GM21367 (cell line): ENCODE data around the gene HOXC10.

ENCODE experiments used
- ATAC-seq: cut with Tn5 transposase; IDR thresholded peaks from one replicate; pipeline ENCODE4 v1.9.1; 2021; ENCODE audit not compliant: unreplicated experiment

Gene HOXC10

DNA sequence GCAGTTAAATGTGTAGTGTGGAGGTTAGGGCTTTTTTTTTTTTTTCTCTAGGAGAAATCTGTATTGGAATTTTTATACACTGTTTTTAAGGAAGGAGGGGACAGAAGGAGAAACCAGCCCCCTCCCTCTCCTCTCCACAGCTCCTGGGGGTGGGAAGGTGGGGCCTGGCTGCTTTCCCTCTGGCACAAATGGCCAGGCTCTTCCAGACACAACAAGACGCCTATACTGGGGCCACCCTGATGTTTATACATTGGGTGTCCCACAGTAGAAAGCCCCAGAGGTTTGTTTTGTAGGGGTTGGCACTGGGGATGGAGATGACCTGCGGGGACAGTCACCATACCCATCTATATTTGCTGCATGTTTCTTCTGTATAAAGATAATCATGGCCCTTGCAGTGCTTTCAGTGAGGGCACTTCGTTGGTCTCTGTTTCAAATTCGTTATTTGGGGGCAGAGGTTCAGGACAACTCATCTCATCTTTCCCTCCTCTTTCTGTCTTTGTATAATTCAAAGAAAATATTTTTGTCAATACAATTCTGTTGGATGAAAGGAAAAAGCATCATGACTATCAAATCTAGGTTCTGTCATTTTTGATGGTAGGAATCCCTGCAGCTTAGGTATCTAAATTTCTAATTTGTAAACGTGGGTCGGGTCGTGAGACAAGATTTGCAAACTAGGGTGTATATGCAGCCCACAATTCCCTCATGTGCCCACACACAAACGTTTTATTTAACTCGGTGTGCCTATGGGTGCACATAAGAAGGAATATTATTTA lies 7.9 kb upstream of the HOXC10 start:
- ATAC-seq: no peak

DNA sequence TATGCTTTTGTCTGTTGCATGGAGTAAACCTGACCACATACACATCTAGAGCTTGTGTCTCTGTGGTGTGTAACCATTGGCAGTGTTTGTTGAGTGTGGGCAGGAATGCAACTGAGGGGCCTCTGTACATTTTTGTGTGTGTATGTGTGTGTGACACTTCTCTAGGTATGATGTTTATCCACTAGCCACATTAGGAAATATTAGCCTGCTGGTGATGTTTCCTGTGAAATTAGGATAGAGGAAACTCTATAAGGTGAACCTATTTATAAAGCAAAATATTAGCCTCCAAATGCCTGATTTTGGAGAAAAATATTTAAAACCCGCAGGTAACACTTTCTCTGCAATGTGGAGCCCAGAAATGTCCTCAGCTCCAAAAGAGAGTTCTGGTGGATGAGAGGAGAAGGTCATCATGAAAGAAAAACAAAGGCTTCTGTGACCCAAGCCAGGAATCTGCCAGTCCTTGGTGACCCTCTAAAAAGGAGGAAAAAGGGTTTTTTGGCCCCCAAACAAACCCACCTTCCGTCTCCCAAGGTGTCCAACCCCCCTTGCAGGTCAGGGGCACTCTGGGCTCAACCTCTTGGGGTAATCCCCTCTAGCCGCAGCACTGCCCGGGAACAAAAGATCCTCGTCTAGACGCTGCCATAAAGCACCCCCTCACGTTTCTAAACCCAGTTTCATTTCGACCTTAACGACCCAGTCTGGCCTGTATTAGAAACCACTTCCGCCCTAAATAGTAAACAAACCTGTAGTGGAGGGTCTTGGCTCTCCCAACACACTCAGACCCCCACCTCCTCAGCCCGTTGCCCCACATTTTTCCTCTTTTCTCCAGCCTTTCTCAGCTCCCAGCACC lies 7.1 kb upstream of the HOXC10 start:
- no peak for ATAC-seq

DNA sequence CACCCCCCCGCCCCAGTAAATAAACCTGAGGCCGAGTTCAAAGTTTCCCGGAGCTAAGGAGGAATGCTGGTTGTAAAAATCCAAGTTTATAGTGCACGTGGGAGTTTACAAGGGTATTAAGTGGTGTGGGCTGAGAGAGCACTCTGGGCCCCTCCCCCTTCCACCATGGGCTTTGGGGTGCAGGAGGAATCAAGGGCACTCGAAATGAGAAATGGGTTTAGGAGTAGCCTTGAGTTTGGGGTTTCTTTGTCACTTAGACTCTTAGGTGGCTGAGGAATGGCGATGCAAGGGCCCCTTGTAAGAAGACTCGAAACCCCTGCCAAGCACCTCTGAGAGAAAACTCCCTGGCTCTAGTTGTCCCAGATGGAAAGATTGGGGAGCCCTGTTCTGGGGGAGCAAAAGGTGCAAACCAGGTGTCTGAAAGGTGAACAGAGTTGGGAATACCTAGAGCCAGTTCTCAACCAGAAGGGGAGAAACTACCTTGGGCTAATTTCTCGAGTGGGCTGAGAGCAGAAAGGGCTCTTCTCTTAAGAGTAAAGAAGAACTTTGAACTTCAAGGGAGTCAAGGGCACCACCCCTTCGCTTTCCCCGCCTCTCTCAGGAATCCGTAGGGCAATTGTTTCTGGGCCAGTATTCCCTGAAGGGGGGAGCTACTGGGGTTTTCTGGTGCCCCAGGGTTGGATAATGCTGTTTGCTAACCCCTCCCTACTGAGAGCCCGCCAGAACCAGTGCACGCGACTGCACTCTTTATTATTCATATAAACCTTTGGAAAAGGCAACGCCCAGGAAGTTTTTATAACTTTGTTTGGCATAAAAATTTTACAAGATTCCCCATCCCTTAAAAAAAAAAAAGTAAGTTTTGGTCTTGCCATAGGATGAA lies 6.2 kb upstream of the HOXC10 start:
- no peak for ATAC-seq

DNA sequence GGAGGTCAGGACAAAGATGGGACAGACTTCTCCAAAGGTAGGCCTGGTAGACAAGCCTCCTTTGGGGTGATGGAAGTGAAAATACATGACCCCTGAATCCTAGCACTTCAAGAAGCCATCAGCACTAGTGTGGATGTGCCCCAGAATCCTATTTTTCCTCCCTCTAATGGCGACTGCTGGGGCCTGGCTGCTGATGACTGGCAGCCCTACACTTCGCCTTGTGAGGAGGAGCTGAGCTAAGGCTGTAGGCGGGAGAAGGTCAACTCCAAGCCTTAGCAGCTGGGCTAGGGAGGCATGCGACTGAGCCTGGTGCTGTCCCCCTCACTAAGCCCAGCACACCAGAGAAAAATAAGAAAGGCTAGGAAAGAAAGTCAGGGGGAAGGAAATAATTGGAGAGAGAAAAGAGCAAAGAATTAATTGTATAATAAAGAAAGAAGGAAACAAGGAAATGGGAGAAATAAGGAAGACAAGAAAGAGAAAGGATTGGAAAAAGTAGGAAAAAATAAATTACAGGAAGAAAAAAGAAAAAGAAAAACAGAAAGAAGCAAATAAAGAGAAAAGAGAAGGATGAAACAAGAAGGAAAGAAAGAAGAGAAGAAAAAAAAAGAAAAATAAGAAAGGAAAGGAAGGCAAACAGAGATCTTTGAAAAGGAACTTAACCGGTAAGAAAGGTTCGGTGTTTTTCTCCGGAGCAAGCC lies 4.7 kb upstream of the HOXC10 start:
- ATAC-seq: no peak

DNA sequence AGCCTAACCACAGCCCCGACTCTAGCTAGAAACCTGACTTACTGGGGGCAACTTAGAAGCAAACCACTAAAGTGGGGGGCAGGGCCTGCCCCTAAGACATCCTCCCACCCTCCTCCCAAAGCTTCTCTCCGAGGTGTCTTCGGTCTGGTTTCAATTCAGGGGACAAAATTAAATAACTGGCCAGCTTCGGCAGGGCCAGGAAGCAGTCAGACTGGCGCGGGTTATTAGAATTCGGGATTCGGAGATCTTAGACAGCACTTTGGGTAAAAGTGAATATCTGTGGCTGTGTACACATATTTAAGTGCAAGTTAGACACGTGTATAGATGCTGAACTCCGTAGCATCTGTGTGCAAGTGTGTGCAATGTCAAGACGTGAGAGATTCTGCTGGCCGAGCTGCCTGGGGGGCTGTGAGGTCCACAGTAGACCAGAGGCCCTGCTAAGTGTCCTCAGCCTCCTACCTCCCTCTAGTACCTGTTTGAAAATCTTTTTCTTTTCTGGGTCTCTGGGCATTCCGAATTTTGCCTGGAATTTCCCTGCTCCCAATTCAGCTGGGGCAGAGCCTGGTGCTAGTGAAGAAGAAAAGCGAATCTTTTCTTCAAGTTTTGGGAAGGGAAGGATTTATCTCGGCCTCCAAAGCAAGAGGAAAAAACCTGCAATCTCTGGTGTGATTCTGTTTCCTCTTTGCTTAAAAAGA lies 4.0 kb upstream of the HOXC10 start:
- ATAC-seq: no peak

DNA sequence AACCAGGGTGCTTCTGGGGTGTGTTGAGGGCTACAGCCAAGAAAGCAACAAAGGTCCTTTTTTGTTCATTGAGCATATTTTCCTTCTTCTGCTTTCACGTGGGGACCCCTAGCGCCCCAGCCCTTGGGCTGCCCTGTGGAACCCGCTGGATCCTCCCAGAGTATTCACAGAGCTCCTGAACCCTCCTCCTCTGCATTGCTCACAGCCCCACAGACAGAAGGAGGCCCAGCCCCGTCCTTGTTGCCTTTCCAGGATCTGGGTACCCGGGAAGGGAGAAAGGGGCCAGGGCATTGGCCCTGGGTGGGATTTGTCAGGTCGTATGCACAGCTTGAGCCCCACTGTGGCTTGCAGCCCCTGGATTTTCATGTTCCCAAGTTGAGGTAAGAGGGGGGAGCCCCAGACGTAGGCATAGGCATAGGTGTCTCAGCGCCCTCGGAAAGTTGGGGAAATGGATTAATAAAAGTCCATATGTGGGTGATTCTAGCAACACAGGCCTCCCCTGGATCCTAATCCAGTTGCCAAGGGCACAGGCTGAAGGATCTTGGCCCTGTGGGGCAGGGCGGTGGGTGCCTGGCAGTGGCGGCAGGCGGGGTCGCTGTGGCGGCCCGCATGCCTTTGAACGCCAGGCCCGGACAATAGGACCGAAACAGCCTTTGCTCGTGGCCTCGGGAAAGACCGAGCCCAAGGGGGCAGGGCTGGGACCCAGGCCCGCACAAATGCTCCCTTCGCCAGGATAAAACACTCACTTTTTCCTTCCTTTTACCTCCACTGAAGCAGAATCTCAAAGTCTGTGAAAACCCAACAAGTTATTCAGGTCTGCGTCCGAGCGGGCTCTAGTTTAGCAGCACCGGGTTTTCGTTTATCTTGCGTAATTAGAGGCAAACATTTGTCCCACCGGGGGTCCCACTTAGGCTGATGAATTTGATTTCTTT lies 3.0 kb upstream of the HOXC10 start:
- ATAC-seq: no peak

DNA sequence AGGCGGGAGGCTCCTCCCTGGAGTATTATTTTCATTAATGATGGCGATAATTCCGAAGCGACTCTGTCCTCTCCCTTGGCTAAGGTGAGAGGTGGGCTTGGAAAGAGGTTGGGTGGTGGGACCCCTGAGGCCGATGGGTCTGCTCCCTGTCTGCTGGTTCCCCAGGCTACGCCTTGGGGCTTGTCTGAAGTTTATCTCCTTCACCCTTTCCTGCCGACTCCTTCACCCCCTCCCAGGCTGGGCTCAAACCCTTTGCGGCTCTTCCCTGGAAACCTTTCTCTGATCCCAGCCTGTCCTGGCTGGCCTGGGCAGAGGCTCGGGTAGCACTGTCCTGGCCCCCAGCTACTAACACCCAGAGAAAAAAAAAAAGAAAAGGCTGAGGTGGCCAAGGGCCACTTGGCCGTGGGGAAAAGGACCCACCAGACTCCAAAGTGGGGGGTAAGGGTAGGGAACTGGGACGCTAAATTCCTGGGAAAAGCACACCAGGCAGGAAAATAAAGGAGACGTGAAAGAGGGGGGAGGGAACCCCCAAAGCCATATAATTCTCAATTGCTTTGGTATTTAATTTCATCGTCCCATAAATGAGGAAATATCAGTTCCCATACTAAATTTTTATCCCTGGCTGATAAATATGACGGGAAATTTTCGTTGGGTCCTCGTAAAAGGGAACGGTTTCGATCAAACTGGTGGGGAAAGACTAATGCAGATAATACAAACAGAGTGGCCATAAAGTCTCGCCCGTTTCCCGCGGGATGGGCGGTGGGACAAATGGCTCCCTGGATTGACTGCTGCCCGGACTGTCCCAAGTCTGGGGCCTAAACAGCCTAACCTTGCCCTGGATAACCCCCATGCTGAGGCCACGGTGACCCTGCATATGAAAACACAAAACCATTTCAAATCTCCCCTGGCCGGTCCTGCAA lies 2.0 kb upstream of the HOXC10 start:
- no peak for ATAC-seq

DNA sequence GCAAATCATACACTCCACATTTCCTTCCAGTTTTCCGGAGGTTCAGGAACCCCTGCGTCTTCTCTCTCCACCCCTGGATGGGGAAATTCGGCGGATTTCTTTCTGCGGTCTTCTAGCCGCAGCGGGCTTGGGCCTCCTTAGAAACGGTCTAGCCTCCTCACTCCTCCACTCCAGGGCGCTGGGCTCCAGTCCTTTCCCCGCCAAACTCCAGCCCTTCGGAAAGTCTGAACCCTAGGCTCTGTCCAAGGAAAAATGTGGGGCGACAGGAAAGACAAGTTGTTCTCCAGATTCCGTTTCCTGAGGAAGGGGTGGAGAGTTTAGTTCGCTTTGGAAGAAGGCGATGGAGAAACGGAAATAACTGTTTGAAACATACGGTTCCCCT lies 1.4 kb upstream of the HOXC10 start:
- ATAC-seq: no peak

DNA sequence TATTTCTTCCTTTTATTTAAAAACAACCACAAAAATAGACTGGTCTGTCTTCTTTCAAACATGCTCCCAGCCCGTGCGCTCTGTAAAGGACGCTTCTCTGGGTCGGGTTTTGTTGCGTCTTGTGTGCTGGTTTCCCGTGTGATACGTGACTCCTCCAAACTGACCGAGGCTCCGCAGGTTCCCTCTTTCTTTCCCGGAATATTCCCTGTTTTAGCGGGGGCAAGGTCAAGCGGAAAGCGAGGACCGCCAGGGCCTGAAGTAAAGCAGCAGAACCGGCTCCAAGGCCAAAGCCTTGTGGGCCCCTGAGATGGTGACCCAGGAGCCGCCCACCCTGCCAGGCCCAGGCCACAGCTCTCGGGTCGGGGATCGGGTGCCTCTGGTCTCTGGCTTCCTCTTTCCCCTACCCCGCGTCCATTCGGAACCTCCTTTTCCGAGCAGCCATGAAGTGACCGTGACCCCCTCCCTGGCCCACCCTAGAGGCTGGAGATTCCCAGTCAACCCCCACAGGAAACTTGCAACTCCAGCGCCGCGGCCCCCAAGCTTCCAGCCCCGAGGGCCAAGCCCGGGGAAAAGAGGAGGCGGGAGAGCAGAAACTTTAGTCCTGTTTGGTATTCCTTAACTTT lies 885 bp upstream of the HOXC10 start:
- no peak for ATAC-seq

DNA sequence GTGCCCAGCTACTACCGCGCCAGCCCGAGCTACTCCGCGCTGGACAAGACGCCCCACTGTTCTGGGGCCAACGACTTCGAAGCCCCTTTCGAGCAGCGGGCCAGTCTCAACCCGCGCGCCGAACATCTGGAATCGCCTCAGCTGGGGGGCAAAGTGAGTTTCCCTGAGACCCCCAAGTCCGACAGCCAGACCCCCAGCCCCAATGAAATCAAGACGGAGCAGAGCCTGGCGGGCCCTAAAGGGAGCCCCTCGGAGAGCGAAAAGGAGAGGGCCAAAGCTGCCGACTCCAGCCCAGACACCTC lies 697 bp downstream of the HOXC10 start:
- ATAC-seq: no peak

DNA sequence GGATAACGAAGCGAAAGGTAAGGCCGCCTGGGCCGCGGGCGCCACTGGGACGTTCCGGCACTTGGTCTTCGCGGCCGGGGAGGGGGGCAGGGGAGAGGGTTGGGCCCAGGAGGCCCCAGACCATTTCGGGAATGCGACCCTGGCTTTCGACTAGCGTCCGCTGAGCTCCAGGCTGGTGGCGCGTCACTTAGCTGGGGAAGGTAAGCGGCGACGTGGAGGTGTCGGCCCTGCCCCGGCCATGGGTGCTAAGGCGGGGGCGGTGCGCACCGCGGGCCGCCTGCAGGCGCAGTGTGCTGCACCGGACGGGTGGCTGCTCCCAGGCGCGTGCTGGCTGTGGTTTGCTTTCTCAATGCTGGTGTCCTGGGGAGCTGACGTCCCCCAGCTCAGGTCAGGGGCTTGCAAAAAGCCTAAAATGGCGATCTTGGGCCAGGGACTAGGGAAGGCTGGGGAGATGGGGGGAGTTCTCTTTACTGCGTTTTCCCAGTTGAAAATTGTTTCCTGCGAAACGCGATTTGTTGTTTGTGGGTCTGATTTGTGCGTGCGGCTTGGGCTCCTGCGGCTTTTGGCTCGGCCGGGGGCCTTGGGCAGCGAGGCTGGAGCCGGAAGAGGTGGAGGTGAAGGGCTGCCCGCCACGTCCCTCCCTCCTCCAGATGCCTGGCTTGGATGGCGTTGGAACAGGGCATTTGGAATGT lies 1.2 kb downstream of the HOXC10 start:
- no peak for ATAC-seq

DNA sequence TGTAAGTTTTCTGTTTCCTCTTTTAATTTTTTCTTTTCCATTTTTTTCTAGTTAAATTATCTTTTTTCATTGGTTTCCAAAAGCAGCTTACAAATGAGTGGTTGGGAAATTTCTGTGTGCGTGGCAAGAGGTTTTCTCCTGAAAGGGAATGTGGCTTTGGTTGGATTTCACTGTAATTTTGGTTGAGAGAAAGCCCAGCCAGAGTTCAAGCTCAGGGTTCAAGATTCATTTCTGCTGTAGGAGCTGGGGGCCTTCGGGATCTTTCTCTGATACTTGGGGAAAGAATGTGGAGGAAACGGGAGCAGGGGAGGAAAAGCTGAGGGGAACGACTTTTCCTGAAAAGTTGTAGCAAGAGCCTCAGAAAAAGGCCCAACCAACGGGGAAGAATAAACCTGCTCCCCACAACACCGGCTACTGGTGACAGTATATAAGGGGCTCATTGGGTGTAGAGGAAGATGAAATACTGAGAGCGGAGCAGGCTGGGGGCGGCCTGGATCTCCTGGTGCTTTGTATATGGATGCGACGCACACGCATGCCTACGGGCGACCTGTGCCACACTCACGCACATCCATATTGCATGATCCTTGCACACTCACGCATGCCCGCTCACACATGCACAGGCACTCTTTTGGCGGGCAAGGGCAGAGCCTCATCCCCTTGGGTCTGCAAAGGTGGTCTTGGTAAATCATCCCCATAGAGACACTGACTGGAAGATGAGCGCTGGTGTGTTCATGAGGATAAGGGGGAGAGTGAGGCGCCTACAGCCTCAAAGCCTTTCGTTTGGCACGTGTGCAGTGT lies 1.9 kb downstream of the HOXC10 start:
- ATAC-seq: no peak

DNA sequence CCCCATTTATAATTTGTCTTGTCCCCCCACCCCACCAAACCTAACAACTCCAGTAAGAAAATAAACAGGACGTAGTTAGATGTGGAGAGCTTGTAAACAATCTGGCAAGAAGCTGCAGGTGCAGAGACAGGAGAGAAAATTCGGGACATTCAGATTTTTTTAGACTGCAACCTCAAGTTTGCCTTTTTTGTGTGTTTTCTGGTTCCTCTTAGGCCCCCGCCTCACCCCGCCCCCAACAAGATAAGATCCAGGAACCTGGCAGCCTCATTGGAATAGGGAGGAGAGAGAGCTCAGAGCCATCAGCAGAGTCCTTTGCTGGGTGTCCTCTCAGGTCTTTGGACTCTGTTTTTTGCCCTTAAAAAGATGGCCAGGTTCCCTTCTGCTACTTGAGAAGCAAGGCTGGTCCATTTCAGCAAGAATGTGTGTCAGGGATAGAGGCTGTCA lies 2.9 kb downstream of the HOXC10 start:
- ATAC-seq: no peak

DNA sequence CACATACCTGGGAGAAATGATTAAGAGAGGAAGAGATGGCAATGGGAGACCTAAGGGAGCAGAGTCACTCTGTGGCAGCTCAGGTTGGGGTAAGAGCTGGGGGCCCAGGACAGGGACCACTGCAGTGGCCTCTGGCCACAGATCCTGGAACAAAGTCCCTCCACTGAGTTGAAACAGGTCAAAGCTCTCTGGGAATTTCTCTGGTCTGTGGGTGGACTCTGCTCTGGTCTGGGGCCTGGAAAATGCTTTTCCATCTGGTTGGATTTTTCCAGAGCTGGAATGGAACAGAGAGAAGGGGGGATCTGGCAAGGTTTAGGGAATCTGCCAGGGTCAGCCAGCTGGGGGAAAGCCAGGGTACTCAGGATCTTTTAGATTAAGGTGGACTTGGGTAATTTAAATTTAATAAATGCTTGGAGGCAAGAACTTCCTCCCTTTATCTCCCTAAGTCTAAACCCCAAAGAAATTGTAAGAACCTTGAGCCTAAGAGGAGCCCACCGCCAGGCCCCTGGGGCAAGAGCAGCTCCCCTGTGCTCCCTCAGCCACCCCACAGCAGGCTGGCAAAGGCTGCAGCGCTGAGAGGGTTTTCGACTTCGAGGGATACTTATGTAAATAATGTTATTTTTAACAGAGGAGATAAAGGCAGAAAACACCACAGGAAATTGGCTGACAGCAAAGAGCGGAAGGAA lies 3.7 kb downstream of the HOXC10 start:
- ATAC-seq: no peak

DNA sequence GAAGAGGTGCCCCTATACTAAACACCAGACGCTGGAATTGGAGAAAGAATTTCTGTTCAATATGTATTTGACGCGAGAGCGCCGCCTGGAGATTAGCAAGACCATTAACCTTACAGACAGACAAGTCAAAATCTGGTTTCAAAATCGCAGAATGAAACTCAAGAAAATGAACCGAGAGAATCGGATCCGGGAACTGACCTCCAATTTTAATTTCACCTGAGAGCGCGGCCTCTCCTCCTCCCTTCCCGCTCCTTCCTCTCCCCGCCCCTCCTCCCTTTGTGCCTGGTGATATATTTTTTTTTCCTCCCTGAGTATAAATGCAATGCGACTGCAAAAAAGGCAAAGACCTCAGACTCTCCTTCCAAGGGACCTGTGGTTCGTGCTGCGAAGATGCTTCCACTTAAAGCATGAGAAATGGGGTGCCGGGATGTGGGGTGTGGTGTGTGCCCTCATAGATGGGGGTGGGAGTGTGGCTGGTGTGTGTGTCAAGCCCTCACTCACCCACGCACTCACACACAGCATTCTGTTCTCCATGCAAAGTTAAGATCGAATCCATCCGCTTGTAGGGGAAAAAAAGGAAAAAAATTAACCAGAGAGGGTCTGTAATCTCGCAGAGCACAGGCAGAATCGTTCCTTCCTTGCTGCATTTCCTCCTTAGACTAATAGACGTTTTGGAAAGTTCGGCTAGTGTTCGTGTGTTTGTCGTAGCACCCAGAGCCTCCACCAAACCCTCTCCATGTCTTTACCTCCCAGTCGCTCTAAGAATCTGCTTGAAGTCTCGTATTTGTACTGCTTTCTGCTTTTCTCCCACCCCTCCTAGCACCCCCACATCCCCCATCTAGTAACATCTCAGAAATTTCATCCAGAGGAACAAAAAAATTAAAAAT lies 4.5 kb downstream of the HOXC10 start:
- no peak for ATAC-seq
